ENCODE data around the gene C16orf95.

- no peak for TF ChIP-seq CTCF (IDR thresholded peaks at IDR 0.05)
- TF ChIP-seq POLR2A (IDR thresholded peaks at IDR 0.05) = no peak
Measured at GRCh38 chr16:87317750-87318644, 805 bp upstream of the C16orf95 start.
